ENCODE measurements around the gene ANKRA2.

The ANKRA2 gene

DNA sequence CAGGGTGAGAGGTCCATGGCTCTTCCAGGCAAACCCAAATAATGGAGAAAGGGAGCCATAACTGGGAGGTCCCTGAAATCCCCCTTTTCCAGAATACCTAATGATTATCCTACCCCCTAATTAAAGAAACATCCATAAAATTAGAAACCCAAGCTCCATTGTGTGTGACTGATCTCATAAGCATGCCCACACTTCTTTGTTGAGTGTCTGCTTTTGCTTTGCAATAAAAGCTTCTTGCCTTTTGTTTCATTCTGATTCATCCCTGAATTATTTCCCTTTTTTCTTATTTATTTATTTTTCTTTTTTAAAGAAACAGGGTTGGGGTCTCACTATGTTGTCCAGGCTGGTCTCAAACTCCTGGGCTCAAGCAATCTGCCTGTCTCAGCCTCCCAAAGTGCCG lies 34.1 kb downstream of the ANKRA2 start:
- Histone ChIP-seq H3K36me3 (ENCODE audit: low read length) (no peaks in the 10 kb centered on the region), H3K9ac (ENCODE audit: low read length) (no peak overlapping the region), H3K4me3 (ENCODE audit: insufficient read depth, low read length, poor library complexity, severe bottlenecking) (no peak overlapping the region), H3K9me3 (ENCODE audit: insufficient read depth, low read length) (no peaks in the 10 kb centered on the region), H3K27me3 (ENCODE audit: low read length) (no peaks in the 10 kb centered on the region), H4K20me1 (ENCODE audit: low read depth, low read length) (no peaks in the 10 kb centered on the region), H3K79me2 (ENCODE audit: insufficient read depth, low read length) (no peaks in the 10 kb centered on the region), H3F3A (ENCODE audit: insufficient read depth) (no peaks in the 10 kb centered on the region), H3K9me2 (replicated peaks; ENCODE audit: insufficient read depth, low read length) (no peaks in the 10 kb centered on the region), H3K4me2 (ENCODE audit: low read depth, low read length, poor library complexity, severe bottlenecking) (no peak overlapping the region), H2AFZ (ENCODE audit: low read depth, low read length, severe bottlenecking) (no peak overlapping the region), H3K27ac (ENCODE audit: low read depth, low read length) (no peak overlapping the region)
- TF ChIP-seq EZH2phosphoT487 (conservative IDR thresholded peaks at IDR 0.05; ENCODE audit: low read length), result no peak
- TF ChIP-seq, protein P1, sequence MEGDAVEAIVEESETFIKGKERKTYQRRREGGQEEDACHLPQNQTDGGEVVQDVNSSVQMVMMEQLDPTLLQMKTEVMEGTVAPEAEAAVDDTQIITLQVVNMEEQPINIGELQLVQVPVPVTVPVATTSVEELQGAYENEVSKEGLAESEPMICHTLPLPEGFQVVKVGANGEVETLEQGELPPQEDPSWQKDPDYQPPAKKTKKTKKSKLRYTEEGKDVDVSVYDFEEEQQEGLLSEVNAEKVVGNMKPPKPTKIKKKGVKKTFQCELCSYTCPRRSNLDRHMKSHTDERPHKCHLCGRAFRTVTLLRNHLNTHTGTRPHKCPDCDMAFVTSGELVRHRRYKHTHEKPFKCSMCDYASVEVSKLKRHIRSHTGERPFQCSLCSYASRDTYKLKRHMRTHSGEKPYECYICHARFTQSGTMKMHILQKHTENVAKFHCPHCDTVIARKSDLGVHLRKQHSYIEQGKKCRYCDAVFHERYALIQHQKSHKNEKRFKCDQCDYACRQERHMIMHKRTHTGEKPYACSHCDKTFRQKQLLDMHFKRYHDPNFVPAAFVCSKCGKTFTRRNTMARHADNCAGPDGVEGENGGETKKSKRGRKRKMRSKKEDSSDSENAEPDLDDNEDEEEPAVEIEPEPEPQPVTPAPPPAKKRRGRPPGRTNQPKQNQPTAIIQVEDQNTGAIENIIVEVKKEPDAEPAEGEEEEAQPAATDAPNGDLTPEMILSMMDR (IDR thresholded peaks at IDR 0.05; ENCODE audit: insufficient read depth, low read length, poor library complexity, severe bottlenecking), result no peak

DNA sequence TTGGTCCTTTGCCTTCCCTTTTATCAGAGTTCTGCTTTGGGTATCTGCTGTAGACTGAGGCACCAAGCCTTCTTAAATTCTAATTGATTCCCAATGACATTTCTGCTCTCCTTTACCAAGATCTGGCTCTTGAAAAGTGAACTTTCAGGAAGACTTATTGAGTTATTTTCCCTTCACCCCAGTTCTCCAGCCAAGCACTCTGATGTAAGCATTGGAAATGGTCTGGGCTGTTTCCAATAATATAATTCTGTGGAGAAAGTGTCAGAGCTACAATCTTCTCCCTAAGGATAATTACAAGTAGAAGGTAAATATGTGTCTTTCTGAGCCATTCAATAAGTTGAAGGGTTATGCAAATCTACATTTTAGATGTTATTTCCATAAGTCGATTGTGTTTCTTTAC lies 36.4 kb downstream of the ANKRA2 start:
- no peaks in the 10 kb centered on the region for H3K36me3 ChIP-seq (ENCODE audit: low read length)
- H3K9me2 ChIP-seq (replicated peaks; ENCODE audit: insufficient read depth, low read length), result no peaks in the 10 kb centered on the region
- H3K27ac ChIP-seq (ENCODE audit: low read depth, low read length), result no peak overlapping the region
- no peak overlapping the region for H3K4me3 ChIP-seq (ENCODE audit: insufficient read depth, low read length, poor library complexity, severe bottlenecking)
- H3K9me3 ChIP-seq (ENCODE audit: insufficient read depth, low read length), result no peaks in the 10 kb centered on the region
- H3K27me3 ChIP-seq (ENCODE audit: low read length), result no peaks in the 10 kb centered on the region
- no peaks in the 10 kb centered on the region for H3F3A ChIP-seq (ENCODE audit: insufficient read depth)
- no peak overlapping the region for H3K4me2 ChIP-seq (ENCODE audit: low read depth, low read length, poor library complexity, severe bottlenecking)
- TF ChIP-seq, protein P1 (IDR thresholded peaks at IDR 0.05; ENCODE audit: insufficient read depth, low read length, poor library complexity, severe bottlenecking), result no peak
- TF ChIP-seq EZH2phosphoT487 (conservative IDR thresholded peaks at IDR 0.05; ENCODE audit: low read length), result no peak
- no peaks in the 10 kb centered on the region for H3K79me2 ChIP-seq (ENCODE audit: insufficient read depth, low read length)
- H2AFZ ChIP-seq (ENCODE audit: low read depth, low read length, severe bottlenecking), result no peak overlapping the region
- H3K9ac ChIP-seq (ENCODE audit: low read length), result no peak overlapping the region
- no peaks in the 10 kb centered on the region for H4K20me1 ChIP-seq (ENCODE audit: low read depth, low read length)

DNA sequence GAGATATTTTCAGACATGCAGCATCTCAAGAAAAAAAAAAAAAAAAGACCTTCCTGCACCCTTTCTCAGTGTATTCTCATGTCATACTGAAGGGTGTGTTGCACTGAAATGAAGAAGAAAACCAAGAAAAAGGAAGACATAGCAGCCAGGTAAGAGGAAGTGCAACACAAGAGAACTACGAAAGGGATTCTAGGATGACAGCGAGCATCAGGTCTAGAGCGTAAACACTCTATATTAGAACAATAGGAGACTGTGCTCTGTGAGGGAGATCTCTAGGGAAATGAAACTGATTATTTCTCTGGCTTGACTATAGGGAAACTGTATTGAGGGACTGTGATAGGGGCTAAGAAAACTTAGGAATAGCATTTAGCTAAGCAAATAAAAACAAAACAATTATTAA lies 37.2 kb downstream of the ANKRA2 start:
- H2AFZ ChIP-seq (ENCODE audit: low read depth, low read length, severe bottlenecking), result no peak overlapping the region
- TF ChIP-seq, protein P1 (IDR thresholded peaks at IDR 0.05; ENCODE audit: insufficient read depth, low read length, poor library complexity, severe bottlenecking), result no peak
- TF ChIP-seq EZH2phosphoT487 (conservative IDR thresholded peaks at IDR 0.05; ENCODE audit: low read length), result no peak
- no peaks in the 10 kb centered on the region for H3K36me3 ChIP-seq (ENCODE audit: low read length)

More for the DNA sequence above, 37.2 kb downstream of the ANKRA2 start:
- Histone ChIP-seq H3K79me2 (ENCODE audit: insufficient read depth, low read length) (no peaks in the 10 kb centered on the region), H3F3A (ENCODE audit: insufficient read depth) (no peaks in the 10 kb centered on the region), H3K4me3 (ENCODE audit: insufficient read depth, low read length, poor library complexity, severe bottlenecking) (no peak overlapping the region), H3K27ac (ENCODE audit: low read depth, low read length) (no peak overlapping the region), H3K9me2 (replicated peaks; ENCODE audit: insufficient read depth, low read length) (no peaks in the 10 kb centered on the region), H4K20me1 (ENCODE audit: low read depth, low read length) (no peaks in the 10 kb centered on the region), H3K4me2 (ENCODE audit: low read depth, low read length, poor library complexity, severe bottlenecking) (no peak overlapping the region), H3K9me3 (ENCODE audit: insufficient read depth, low read length) (no peaks in the 10 kb centered on the region), H3K27me3 (ENCODE audit: low read length) (no peaks in the 10 kb centered on the region), H3K9ac (ENCODE audit: low read length) (no peak overlapping the region)
